Activated gamma-delta T cell treated with Interleukin-2 at 50 U/mL for 16 hours (primary cell): Measurements from ENCODE around the gene CHL1.

ENCODE experiments used
- DNase-seq: peaks from one replicate; pipeline ENCODE4 v3.0.0-alpha.2; 2020

The CHL1 gene

GRCh38 chr3:418239-418929 is 221.8 kb downstream of the CHL1 start:
- no peak for DNase-seq

GRCh38 chr3:420584-420983 is 224.0 kb downstream of the CHL1 start:
- DNase-seq: no peak

DNA sequence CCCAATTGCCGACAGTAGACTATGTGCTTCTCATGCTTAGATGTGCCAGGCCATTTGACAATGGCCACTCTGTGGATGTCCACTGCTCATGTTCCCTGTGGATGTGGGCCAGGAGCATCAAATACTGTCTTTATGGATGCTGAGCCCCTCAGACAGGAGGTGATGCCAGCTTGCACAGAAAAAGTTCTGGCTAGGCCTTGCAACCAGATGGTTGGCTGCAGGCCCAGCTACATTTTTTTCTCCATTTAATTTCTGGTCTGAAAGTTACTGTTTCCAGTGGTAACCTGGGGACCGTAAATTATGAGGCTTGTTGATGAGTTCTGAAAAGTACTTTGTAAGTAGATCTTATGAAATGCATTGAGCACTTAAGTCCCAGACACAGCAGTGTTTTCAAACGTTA is 228.5 kb downstream of the CHL1 start:
- no peak for DNase-seq

DNA sequence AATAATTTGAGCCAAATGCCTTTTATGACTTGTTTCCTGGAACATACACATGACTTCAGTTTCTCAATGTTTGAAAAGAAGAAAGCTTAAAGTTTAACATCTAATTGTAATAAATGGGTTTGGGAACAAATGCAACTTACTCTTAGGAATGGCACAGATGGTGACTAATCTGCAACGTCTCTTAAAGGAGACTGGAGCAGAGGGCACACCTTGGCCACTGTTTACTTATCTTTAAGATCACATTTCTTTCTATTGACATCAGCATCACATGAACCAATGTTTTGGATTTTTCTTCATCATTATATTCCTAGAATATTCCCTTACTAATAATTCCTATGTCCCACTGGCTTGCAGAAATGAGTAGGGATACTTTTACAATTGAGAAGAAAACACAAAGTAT is 229.5 kb downstream of the CHL1 start:
- DNase-seq: no peak

- DNase-seq: no peak
Observed at GRCh38 chr3:427128-427527, 230.6 kb downstream of the CHL1 start.

DNA sequence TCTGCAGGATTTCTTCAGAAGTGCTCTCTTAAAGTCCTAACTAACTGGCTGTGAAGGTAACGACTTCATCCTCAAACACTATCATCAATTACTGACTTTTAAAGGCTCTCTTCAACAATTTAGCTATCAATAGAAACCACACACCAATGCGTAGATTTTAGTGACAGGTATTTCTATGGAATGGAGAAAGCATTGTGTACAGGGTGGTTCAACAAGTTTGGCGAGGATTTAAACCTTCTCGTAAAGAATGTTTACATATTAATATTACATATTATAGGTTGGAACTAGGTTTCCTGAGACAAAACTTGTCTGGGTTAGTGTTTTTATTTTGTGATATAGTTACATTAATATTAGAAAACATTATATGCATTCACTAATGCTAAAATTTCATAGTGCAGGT is 233.6 kb downstream of the CHL1 start:
- no peak for DNase-seq

DNA sequence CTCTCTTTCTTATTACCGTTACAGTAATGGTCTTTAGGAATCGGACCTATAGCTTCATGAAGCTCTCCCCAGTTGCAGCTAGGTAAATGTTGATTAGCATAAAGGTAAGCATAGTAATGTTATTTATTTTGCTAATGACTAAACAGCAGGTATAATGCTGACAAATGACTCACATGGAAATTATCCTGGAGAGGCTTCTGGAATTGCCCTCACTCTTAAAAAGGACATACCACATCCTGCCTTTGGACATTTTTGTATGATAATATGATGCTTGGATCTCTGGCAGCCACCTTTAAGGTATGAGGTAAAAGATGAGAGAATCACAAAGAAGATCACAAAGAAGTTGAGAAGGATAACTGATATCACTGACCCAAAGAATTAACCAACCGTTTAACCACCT is 238.6 kb downstream of the CHL1 start:
- DNase-seq: no peak

DNA sequence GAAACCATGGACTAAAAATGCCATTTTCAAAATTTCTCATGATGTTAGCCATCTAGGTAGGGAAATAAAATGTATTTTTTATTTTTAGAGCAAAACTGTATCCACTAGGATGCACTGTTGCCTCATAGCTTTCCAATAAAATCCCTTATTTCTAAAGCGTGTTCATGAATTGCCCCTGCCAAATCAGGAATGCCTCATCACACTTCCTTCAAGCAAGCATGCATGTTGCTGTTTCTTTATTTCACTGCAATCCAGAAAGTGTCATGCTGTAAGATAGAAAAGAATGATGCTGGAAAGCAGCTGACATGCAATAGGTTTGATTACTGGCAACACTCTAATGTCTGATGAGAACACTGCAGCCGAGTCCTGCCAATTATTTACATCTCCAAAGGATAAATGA is 239.5 kb downstream of the CHL1 start:
- no peak for DNase-seq

- DNase-seq: no peak
Observed at GRCh38 chr3:440826-441225, 244.3 kb downstream of the CHL1 start.

- DNase-seq: no peak
Observed at GRCh38 chr3:445960-446359, 249.4 kb downstream of the CHL1 start.

DNA sequence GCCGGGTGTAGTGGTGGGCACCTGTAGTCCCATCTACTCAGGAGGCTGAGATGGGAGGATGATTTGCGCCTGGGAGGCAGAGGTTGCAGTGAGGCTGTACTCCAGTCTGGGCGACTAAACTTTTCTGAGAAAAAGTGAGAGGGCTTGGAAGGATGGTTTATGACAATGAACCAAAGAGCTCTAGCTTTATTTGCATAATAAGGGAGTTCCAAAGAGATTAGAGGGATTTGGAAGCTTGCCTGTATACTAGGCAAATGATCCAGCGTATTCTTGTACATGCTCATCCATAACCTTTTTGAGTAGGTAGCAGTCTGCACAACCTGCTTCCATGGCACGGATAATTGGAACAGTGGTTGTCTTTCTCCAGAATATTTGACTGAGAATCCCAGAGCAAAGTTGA is 251.1 kb downstream of the CHL1 start:
- DNase-seq: no peak

DNA sequence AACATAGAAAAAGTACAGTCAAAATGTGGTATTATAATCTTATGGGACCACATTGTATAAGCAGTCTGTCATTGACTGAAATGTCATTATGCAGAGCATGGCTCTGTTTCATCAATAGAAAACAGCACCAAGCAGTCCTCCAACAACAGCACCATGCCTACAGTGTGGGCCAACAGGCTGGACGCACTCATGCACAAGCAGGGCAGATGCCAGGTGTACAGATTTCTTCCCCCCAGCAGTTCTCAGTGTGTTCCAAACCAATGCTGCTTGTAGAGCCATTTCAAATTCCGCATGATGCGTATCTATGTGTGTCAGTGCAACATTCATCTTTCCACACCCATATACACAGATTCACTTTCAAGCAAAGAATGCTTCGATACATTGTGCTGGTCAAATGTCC is 253.1 kb downstream of the CHL1 start:
- DNase-seq: no peak

- DNase-seq: no peak
Observed at GRCh38 chr3:452221-452620, 255.7 kb downstream of the CHL1 start.

- DNase-seq: no peak
Observed at GRCh38 chr3:453106-453505, 256.5 kb downstream of the CHL1 start.

- no peak for DNase-seq
Observed at GRCh38 chr3:454986-455385, 258.4 kb downstream of the CHL1 start.

- no peak for DNase-seq
Observed at GRCh38 chr3:458124-458523, 261.6 kb downstream of the CHL1 start.

DNA sequence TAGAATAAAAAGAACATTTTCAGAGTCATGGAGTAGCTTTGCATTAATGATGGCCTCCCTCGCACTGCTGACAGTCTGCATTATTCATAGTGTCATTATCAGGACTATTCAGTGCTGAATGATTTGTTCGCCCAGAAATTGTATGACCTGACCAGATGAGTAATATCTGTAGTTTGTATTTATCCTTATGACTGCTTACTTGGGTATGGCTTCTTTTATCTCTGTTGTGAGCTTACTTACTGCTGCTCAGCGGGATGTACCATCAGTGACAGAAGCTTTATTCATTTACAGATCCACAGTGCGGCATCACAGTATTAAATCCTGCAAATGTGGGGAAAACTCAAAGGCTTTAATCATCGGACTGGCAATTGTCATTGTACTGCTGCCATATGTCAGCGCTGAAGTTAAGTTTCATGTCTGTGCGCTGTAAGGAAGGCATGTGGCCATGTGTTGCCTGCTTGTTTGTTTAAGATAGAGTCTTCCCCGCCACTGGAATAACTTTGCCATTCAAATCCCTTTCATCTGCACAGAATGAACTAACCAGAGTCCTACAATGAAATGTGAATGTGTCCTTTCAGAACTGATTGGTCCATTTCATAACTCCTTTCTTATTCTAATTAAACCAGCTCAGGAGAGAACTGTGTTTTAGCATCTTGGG is 262.2 kb downstream of the CHL1 start:
- DNase-seq: no peak
